Globus pallidus (tissue), 1 donor: Measurements from ENCODE around the gene PRRC2A.
A peak's percentile ranks its signal among the peaks of the same experiment; 100 is the strongest.
"Not testable (repeated sequence)": the region's sequence is repeated elsewhere in the genome, so short reads cannot be mapped to it uniquely, and the experiment has no call there.

Experiments
- DNase-seq: peaks from one replicate; pipeline ENCODE4 v3.0.0-alpha.2; 2015; ENCODE audit warnings: low spot score

The PRRC2A gene

GRCh38 chr6:31586008-31586407 lies 34.5 kb upstream of the PRRC2A start, which contains the start of gene LST1:
Gene LST1 (plus strand): TSS chr6:31586277. CDS start chr6:31587300, 1,023 bp downstream.
- peak; percentile 50 for DNase-seq

- peak; percentile 45 for DNase-seq
Observed at GRCh38 chr6:31586599-31587281, 33.8 kb upstream of the PRRC2A start.

GRCh38 chr6:31587791-31588777 lies 32.4 kb upstream of the PRRC2A start:
- no peak for DNase-seq

- DNase-seq, result no peak
Observed at GRCh38 chr6:31588871-31589650, 31.5 kb upstream of the PRRC2A start.

- DNase-seq, result not testable (repeated sequence)
Observed at GRCh38 chr6:31590691-31591090, 29.8 kb upstream of the PRRC2A start.

GRCh38 chr6:31592396-31592771 lies 28.1 kb upstream of the PRRC2A start:
- DNase-seq, result no peak

- DNase-seq, result no peak
Observed at GRCh38 chr6:31597006-31597405, 23.5 kb upstream of the PRRC2A start.

GRCh38 chr6:31607317-31607716 lies 13.2 kb upstream of the PRRC2A start:
- DNase-seq, result no peak

- no peak for DNase-seq
Observed at GRCh38 chr6:31609519-31610406, 10.8 kb upstream of the PRRC2A start.

- DNase-seq, result no peak
Observed at GRCh38 chr6:31610968-31611367, 9.5 kb upstream of the PRRC2A start.

- peak; percentile 51 for DNase-seq
Observed at GRCh38 chr6:31614075-31614619, 6.4 kb upstream of the PRRC2A start.

GRCh38 chr6:31614684-31615578 lies 5.6 kb upstream of the PRRC2A start, which contains the start of gene AIF1:
Gene AIF1 (plus strand): TSS chr6:31615234. CDS start chr6:31615330, 96 bp downstream.
- peak; percentile 61 for DNase-seq

GRCh38 chr6:31615748-31616147 lies 4.8 kb upstream of the PRRC2A start:
- DNase-seq, result peak; percentile 27

- no peak for DNase-seq
Observed at GRCh38 chr6:31617010-31617409, 3.5 kb upstream of the PRRC2A start.

- DNase-seq, result peak; percentile 99
Observed at GRCh38 chr6:31619805-31620585, 520 bp upstream of the PRRC2A start.

- no peak for DNase-seq
Observed at GRCh38 chr6:31621320-31621939, 915 bp downstream of the PRRC2A start.

- no peak for DNase-seq
Observed at GRCh38 chr6:31621991-31622390, 1.5 kb downstream of the PRRC2A start.

GRCh38 chr6:31622684-31623091 lies 2.2 kb downstream of the PRRC2A start:
- no peak for DNase-seq
